GM12864 (cell line): Measurements from ENCODE around the gene TAS2R60.
"Not testable (repeated sequence)": the region's sequence is repeated elsewhere in the genome, so short reads cannot be mapped to it uniquely, and the experiment has no call there.

Experiments used
- DNase-seq: peaks from one replicate; pipeline ENCODE4 v3.0.0-alpha.2; 2011; ENCODE audit warnings: low read depth
- H3K4me3 ChIP-seq: 2 replicates; pipeline ENCODE4 v1.5.1; 2011; ENCODE audit warnings: mild to moderate bottlenecking, low read depth, low read length, control low read depth
- TF ChIP-seq, protein P1 (sequence below): IDR thresholded peaks from 2 replicates; pipeline ENCODE4 v1.5.1; 2011; ENCODE audit warnings: low read depth, mild to moderate bottlenecking, moderate library complexity, low read length, control low read depth, inconsistent platforms; ENCODE audit errors: missing control alignments

Gene TAS2R60

DNA sequence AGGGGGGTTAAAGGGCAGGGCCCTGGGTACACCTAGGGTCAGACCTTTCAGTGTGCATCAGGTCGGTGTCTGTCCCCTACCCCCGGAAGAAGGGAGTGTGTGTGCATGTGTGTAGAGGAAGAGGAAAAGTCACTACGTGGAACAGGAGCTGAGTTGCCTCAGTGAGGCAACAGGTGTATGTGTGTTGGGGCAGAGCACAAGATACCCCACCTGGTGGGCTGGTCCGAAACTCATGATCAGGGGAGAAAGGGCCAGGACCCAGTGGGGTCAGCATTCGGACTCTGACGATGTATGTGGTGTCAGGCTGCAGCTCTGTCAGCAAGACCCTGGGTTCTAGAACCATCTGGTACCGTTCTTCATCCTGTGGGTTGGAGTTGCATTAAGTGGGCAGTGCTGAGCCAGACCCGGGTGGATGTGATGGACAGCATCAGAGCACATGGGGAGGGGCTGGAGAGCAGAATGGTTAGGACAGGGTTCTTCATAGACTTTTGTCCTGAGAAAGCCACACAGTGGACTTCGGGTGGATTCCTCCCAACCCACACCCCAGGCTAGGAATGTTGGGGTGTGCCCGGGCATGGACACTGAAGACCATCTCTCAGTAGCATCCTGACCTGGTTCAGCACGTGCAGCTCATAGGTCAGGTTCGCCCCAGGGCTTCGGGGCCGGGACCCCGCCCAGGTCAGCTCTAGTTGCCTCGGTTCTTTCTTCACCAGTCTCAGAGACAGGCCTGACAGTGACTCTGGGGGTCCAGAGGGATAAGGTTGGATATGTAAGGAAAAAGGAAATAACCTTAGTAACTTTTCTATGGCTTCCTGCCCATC lies 45.3 kb upstream of the TAS2R60 start:
- no peak for DNase-seq
- H3K4me3 ChIP-seq = no peak overlapping the region
- TF ChIP-seq, protein P1, sequence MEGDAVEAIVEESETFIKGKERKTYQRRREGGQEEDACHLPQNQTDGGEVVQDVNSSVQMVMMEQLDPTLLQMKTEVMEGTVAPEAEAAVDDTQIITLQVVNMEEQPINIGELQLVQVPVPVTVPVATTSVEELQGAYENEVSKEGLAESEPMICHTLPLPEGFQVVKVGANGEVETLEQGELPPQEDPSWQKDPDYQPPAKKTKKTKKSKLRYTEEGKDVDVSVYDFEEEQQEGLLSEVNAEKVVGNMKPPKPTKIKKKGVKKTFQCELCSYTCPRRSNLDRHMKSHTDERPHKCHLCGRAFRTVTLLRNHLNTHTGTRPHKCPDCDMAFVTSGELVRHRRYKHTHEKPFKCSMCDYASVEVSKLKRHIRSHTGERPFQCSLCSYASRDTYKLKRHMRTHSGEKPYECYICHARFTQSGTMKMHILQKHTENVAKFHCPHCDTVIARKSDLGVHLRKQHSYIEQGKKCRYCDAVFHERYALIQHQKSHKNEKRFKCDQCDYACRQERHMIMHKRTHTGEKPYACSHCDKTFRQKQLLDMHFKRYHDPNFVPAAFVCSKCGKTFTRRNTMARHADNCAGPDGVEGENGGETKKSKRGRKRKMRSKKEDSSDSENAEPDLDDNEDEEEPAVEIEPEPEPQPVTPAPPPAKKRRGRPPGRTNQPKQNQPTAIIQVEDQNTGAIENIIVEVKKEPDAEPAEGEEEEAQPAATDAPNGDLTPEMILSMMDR = no peak

DNA sequence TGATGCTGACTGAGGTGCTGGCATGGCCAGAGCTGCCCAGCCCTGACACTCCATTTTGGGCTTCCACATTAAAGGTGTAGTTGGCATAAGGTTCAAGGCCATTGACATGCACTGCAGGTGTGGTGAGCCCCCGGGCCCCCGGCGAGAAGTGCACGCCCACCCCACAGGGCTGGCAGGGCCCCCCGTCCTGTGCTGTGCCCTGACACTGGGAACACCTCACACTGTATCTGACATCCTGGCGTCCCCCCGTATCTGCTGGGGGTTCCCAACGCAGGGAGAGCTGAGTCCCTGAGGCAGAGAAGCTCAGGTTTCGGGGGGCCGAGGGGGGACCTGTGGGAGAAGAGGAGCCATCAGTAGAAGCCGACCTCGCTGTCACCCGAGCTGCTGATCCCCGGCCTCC lies 44.6 kb upstream of the TAS2R60 start:
- TF ChIP-seq, protein P1 = no peak
- H3K4me3 ChIP-seq = no peak overlapping the region
- DNase-seq = no peak

DNA sequence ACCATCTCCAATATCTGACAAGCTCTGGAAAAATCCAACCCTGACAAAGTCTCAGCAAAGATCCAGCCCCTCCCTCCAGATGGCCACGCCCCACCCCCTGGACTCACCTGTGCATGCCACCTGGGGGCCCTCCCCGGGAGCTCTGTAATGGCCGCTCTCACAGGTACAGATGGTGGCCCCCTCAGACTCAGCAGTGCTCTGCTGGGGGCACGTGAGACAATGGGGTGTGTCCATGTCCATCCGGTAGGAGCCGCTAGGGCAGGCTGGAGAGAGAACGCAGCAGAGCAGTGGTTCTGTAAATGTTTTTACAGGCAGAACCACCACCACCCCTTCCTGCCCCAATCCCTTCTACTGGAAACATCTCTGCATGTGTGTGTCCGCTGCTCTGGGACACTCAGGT lies 44.1 kb upstream of the TAS2R60 start:
- no peak overlapping the region for H3K4me3 ChIP-seq
- TF ChIP-seq, protein P1 = no peak
- DNase-seq = no peak

DNA sequence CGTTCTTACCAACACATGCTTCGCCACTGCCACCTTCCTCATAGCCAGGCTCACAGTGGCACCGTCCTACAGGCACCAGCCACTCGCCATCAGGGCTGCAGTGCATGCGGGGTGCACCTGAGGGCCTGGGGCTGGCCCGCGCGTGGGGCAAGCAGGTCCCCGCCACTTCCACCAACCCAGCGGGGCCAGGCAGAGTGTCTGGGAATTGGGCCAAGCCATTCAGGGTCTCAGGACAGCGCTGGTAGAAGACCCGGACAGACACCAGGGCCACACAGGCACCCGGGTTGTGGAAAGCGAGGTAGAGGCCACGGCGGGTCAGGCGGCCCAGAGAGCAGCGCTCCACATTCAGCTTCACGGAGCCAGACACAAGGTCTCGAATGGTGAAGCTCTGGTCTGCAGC lies 43.6 kb upstream of the TAS2R60 start:
- TF ChIP-seq, protein P1 = no peak
- no peak for DNase-seq

DNA sequence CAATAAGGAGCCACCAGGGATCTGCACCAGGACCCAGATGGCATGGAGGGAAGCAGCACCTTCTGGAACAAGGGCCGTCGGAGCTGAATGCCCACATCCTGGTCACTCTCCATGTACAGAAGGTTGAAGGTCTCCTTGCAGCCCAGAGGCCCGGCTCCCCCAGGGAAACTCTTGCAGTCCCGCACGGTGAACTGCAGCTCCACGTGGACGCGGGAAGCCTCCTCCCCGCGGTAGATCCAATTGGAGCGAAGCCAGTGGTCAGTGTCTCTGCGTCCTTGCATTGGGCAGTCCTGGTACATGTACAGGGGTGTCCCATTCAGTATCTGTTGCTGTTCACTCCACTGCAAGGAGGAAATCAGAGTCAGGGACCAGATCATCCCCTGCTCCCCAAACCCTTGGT lies 42.0 kb upstream of the TAS2R60 start:
- TF ChIP-seq, protein P1 = no peak
- H3K4me3 ChIP-seq = no peak overlapping the region
- DNase-seq = no peak

More for the DNA sequence above, 43.6 kb upstream of the TAS2R60 start:
- no peak overlapping the region for H3K4me3 ChIP-seq

DNA sequence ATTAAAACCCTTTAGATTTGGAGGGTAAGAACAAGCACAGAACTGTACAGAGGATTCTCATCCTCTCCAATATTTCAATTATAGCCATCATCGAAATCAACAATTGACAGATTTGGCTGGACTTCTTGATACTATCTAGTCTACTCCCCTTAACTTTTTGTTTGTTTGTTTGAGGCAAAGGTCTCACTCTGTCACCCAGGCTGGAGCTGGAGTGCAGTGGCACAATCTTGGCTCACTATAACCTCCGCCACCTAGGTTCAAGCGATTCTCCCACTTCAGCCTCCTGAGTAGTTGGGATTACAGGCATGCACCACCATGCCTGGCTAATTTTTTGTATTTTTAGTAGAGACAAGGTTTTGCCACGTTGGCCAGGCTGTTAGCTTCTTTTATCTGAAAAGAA lies 41.0 kb upstream of the TAS2R60 start:
- DNase-seq, H3K4me3 ChIP-seq: not testable (repeated sequence)

DNA sequence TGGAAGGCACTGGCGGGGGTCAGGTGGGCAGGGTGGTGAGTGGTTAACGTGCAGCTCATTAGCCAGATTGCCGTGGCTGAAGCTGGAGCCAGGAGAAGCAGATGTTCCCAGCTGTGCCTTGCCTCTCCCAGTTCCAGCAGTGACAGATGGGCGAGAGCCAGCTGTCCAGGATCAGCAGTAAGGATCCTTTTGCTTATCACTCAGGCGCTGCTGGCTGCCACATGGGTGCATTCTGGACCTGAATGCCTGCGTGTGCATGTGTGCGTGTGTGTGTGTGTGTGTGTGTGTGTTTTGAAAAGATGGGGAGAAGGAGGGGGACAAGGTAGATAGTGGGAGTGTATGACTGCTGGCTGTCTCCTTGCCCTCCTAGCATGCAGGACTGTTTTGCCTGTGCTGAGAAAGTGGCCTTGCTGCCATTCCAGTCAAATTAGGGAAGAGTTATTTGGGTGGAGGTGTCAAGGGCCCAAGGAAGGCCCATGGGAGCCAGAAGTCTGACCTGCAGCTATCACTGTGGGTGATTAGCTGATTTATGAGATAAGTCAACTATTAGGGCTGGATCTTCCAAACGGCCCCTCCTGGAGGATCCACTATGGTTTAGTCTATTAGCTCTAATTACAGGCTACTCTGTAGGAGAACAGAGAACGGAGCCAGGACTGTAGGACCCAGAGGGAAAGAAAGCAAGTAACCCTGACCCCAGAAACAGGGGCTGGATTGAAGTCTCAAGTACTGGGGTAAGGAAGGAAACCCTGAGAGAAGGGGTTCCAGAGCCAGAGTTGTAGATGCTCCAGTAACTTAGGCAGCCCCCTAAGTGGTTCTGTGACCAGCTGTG lies 37.9 kb upstream of the TAS2R60 start:
- DNase-seq = no peak
- H3K4me3 ChIP-seq = no peak overlapping the region
- TF ChIP-seq, protein P1 = no peak
